T-helper 1 cell (primary cell): Measurements from ENCODE around the gene SCN4B.
"Not testable (repeated sequence)": the region's sequence is repeated elsewhere in the genome, so short reads cannot be mapped to it uniquely, and the experiment has no call there.

ENCODE experiments used
- DNase-seq, 5 donors: peaks; one replicate each; pipeline ENCODE4 v3.0.0-alpha.2; 2012 to 2020
- total RNA-seq, 4 donors: gene quantifications; one replicate each; lab custom pipeline; 2026; lab: John Stamatoyannopoulos, UW

SCN4B gene
- 0 to 0.15 (median 0) reads per million in 4 donors for total RNA-seq

- no peak for DNase-seq
These were observed at the start of gene SCN4B for GRCh38 chr11:118152552-118153471. Gene SCN4B, minus strand, starts transcription at chr11:118152823. Its CDS starts 150 bp downstream, at chr11:118152673.

GRCh38 chr11:118201966-118202365, 49.3 kb upstream of the SCN4B start:
- DNase-seq: no peak

- peak in 1 of 5 donors; percentile 48 for DNase-seq
These were observed 48.5 kb upstream of the SCN4B start for GRCh38 chr11:118200901-118201680.

- DNase-seq: no peak
These were observed 47.9 kb upstream of the SCN4B start for GRCh38 chr11:118200497-118200896.

GRCh38 chr11:118199135-118199534, 46.5 kb upstream of the SCN4B start:
- DNase-seq: no peak

GRCh38 chr11:118198370-118198769, 45.7 kb upstream of the SCN4B start:
- DNase-seq: peak; percentile 63 to 82 (median 75)

GRCh38 chr11:118194835-118195627, 42.4 kb upstream of the SCN4B start:
- no peak for DNase-seq

GRCh38 chr11:118193910-118194566, 41.4 kb upstream of the SCN4B start:
- DNase-seq: no peak

GRCh38 chr11:118192817-118193216, 40.2 kb upstream of the SCN4B start:
- DNase-seq: not testable (repeated sequence)

GRCh38 chr11:118190942-118191506, 38.4 kb upstream of the SCN4B start:
- DNase-seq: not testable (repeated sequence)

GRCh38 chr11:118186346-118187107, 33.9 kb upstream of the SCN4B start:
- no peak for DNase-seq

GRCh38 chr11:118184784-118185579, 32.4 kb upstream of the SCN4B start:
- no peak for DNase-seq

- DNase-seq: not testable (repeated sequence)
These were observed 31.1 kb upstream of the SCN4B start for GRCh38 chr11:118183691-118184090.

- DNase-seq: no peak
These were observed 27.7 kb upstream of the SCN4B start for GRCh38 chr11:118180300-118180703.

- DNase-seq: no peak
These were observed 24.1 kb upstream of the SCN4B start for GRCh38 chr11:118176778-118177134.

- DNase-seq: no peak
These were observed 23.6 kb upstream of the SCN4B start, which contains the start of gene SCN2B for GRCh38 chr11:118175993-118176777. Gene SCN2B, minus strand, starts transcription at chr11:118176639. Its CDS starts 208 bp downstream, at chr11:118176431.

- DNase-seq: no peak
These were observed 22.7 kb upstream of the SCN4B start for GRCh38 chr11:118175031-118175992.

GRCh38 chr11:118174006-118174567, 21.5 kb upstream of the SCN4B start:
- no peak for DNase-seq
